ENCODE measurements around the gene SMCP. TPM values are rescaled to one million over a fixed set of nuclear protein-coding genes. Genes with fewer than 3 reads are reported as not detected.

The SMCP gene
- total RNA-seq, 1 donor from 2014 or later: not detected

DNA sequence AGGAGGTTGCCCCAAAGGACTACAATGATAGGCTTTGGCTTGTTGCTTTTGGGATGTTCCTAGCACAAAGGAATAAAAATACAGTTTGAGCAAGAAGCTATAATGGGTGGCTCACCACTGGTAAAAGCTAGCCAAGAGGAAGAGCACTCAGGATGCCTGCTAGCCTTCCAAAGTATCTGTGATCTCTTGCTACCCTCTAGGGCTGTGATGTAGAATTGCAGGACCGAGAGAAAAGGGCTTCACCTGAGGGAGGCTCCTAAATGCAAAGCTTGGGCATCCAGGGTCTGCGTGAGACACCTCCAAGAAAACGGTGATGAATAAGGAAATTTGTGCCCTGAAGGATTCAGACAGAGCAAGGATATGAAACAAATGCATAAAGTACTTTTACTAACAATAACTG is 48.0 kb downstream of the SMCP start:
- DNase-seq (no peak), ATAC-seq (ENCODE audit: poor library complexity) (no peak)
- intact Hi-C loops (cut with DNase I): no loop called here

DNA sequence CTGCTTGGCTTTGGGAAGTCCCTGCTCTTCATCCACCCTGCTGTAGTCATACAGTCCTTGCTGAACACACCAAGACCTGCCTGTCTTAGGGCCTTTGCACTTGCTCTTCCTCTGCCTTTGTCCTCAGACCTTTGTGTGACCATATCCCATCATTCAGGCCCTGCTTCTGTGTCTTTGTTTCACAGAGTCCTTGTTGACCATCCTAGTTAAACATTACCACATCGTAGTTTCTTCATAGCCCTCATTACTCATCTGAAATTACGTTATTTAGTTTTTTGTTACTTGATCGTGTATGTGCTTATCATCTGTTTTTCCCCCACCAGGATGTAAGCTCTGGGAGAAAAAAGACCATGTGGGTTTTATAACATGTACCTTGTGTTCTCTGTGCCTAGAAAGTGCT is 50.5 kb downstream of the SMCP start:
- intact Hi-C loops (cut with DNase I): no loop called here
- DNase-seq (no peak), ATAC-seq (ENCODE audit: poor library complexity) (no peak)

DNA sequence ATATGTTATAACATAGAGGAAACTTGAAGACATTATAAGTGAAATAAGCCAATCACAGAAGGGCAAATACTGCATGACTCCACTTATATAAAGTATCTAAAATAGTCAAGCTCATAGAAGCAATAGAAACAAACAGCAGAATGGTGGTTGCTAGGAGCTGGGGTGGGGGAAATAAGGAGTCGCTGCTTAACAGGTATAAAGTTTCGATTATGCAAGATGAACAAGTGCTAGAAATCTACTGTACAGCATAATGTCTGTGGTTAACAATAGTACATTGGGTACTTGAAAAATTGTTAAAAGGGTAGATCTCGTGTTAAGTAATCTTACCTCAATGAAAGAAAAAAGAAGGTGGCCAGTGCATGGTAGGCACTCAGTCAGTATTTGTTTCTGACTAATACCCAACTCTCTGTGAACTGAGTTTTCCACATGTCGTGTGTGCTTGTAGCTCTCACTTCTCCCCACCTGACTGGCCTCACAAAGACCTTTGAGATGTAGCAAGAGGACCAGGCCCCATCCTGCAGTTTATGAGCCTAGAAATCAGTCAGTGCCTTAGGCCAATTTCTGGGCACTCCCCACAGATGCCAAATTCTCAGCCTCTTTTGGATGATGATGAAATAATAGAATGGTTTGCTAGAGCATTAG is 54.2 kb downstream of the SMCP start:
- intact Hi-C loops (cut with DNase I): no loop called here
- DNase-seq: no peak
- no peak for ATAC-seq (ENCODE audit: poor library complexity)

DNA sequence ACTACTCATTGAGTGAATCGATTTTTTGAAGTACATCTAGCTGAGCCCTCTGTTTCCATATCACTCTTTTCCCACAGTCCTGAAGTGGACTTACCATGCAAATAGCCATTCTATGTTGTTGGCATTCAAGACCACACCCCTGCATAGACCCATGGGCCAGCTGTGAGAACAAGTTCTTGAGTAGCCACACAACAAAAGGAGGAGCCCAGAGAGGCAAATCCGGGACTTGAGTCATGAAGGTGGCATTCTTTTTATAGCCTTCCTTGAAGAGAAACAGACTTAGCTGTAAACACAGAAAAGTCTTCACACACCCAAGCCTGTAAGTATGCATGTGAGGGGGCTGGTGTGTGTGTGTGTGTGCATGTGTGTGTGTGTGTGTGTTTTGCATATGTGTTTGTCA is 55.1 kb downstream of the SMCP start:
- intact Hi-C loops (cut with DNase I): no loop called here
- DNase-seq (no peak), ATAC-seq (ENCODE audit: poor library complexity) (no peak)

Other genes starting within 250 kb of the SMCP start
- not detected for gene LCE2D, start 214.9 kb upstream of the SMCP start, total RNA-seq
- not detected for gene LCE2C, start 203.0 kb upstream of the SMCP start, total RNA-seq
- not detected for gene LCE2B, start 192.2 kb upstream of the SMCP start, total RNA-seq
- not detected for gene LCE2A, start 180.0 kb upstream of the SMCP start, total RNA-seq
- gene LCE4A, start 170.2 kb upstream of the SMCP start, total RNA-seq: not detected
- not detected for gene KPRP, start 120.3 kb upstream of the SMCP start, total RNA-seq
- gene LCE1F, start 103.2 kb upstream of the SMCP start, total RNA-seq: not detected
- gene LCE1E, start 92.1 kb upstream of the SMCP start, total RNA-seq: not detected
- not detected for gene LCE1D, start 81.6 kb upstream of the SMCP start, total RNA-seq
- not detected for gene LCE1C, start 71.7 kb upstream of the SMCP start, total RNA-seq
- not detected for gene LCE1B, start 66.4 kb upstream of the SMCP start, total RNA-seq
- gene LCE1A, start 50.8 kb upstream of the SMCP start, total RNA-seq: not detected
- not detected for gene LCE6A, start 35.5 kb upstream of the SMCP start, total RNA-seq
- not detected for gene LCE7A, start 18.3 kb upstream of the SMCP start, total RNA-seq
- not detected for gene IVL, start 30.2 kb downstream of the SMCP start, total RNA-seq
- not detected for gene SPRR5, start 68.9 kb downstream of the SMCP start, total RNA-seq
- gene SPRR4, start 92.3 kb downstream of the SMCP start, total RNA-seq: not detected
- not detected for gene SPRR1A, start 105.8 kb downstream of the SMCP start, total RNA-seq
- not detected for gene SPRR3, start 123.4 kb downstream of the SMCP start, total RNA-seq
- gene SPRR1B, start 152.9 kb downstream of the SMCP start, total RNA-seq: not detected
- gene SPRR2D, start 162.8 kb downstream of the SMCP start, total RNA-seq: not detected
- gene SPRR2A, start 179.2 kb downstream of the SMCP start, total RNA-seq: not detected
- not detected for gene SPRR2B, start 193.3 kb downstream of the SMCP start, total RNA-seq
- gene SPRR2E, start 216.2 kb downstream of the SMCP start, total RNA-seq: not detected
- not detected for gene SPRR2F, start 235.2 kb downstream of the SMCP start, total RNA-seq

All from Right ventricle myocardium superior (tissue), 1 donor.